Nephron (organoid): ENCODE data around the gene GDF15.

Experiments used
- H3K27ac Mint-ChIP-seq, 3 experiments: 2 replicates each; pipeline ENCODE4 v1.8.0; 2020; ENCODE audit warnings: mixed read lengths in 3 of 3, mild to moderate bottlenecking in 2 of 3, moderate library complexity in 1 of 3
- H3K27me3 Mint-ChIP-seq: 2 replicates; pipeline ENCODE4 v1.8.0; 2021; ENCODE audit warnings: low read depth, mild to moderate bottlenecking, moderate library complexity, mixed read lengths
- H3K36me3 Mint-ChIP-seq: 2 replicates; pipeline ENCODE4 v1.8.0; 2020; ENCODE audit warnings: low read depth, mixed read lengths
- H3K4me1 Mint-ChIP-seq: 2 replicates; pipeline ENCODE4 v1.8.0; 2020; ENCODE audit warnings: mixed read lengths
- H3K4me3 Mint-ChIP-seq, 3 experiments: 2 replicates each; pipeline ENCODE4 v1.8.0; 2020; ENCODE audit warnings: mild to moderate bottlenecking in 3 of 3, mixed read lengths in 3 of 3, moderate library complexity in 2 of 3
- H3K9me3 Mint-ChIP-seq: 2 replicates; pipeline ENCODE4 v1.8.0; 2020; ENCODE audit warnings: mixed read lengths
- TF ChIP-seq, protein P1 (sequence below), 3 experiments: fragments of 200-600 bp; sonication (generic); IDR thresholded peaks; one replicate each; pipeline ENCODE4 v1.5.0; 2021; ENCODE audit warnings: antibody characterized with exemption in 3 of 3; ENCODE audit not compliant: unreplicated experiment in 3 of 3

GDF15 gene

GRCh38 chr19:18425515-18426415, 39.8 kb downstream of the GDF15 start:
- Mint-ChIP-seq H3K9me3 (no peaks in the 10 kb centered on the region), H3K4me1 (peaks cover 46% of the 10 kb centered on the region), H3K4me3 (peak overlapping the region; percentile 19 to 38 (median 24)), H3K27me3 (no peaks in the 10 kb centered on the region), H3K27ac (peak overlapping the region; percentile 15 to 59 (median 53)), H3K36me3 (peaks cover 4% of the 10 kb centered on the region)
- TF ChIP-seq, protein P1, sequence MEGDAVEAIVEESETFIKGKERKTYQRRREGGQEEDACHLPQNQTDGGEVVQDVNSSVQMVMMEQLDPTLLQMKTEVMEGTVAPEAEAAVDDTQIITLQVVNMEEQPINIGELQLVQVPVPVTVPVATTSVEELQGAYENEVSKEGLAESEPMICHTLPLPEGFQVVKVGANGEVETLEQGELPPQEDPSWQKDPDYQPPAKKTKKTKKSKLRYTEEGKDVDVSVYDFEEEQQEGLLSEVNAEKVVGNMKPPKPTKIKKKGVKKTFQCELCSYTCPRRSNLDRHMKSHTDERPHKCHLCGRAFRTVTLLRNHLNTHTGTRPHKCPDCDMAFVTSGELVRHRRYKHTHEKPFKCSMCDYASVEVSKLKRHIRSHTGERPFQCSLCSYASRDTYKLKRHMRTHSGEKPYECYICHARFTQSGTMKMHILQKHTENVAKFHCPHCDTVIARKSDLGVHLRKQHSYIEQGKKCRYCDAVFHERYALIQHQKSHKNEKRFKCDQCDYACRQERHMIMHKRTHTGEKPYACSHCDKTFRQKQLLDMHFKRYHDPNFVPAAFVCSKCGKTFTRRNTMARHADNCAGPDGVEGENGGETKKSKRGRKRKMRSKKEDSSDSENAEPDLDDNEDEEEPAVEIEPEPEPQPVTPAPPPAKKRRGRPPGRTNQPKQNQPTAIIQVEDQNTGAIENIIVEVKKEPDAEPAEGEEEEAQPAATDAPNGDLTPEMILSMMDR (IDR thresholded peaks at IDR 0.05; ENCODE audit: unreplicated experiment in 3 of 3) = no peak

GRCh38 chr19:18426416-18426767, 40.4 kb downstream of the GDF15 start:
- TF ChIP-seq, protein P1 (IDR thresholded peaks at IDR 0.05; ENCODE audit: unreplicated experiment in 3 of 3) = no peak
- Mint-ChIP-seq H3K4me1 (peaks cover 41% of the 10 kb centered on the region), H3K9me3 (no peaks in the 10 kb centered on the region), H3K36me3 (peaks cover 4% of the 10 kb centered on the region), H3K27ac (peak overlapping the region in 1 of 3 experiments; percentile 59), H3K27me3 (no peaks in the 10 kb centered on the region), H3K4me3 (peak overlapping the region in 1 of 3 experiments; percentile 19)

GRCh38 chr19:18427080-18427742, 41.3 kb downstream of the GDF15 start:
- H3K27ac Mint-ChIP-seq = peak overlapping the region in 2 of 3 experiments; percentile 30 to 55
- H3K4me1 Mint-ChIP-seq = peaks cover 36% of the 10 kb centered on the region
- no peaks in the 10 kb centered on the region for H3K9me3 Mint-ChIP-seq
- no peaks in the 10 kb centered on the region for H3K27me3 Mint-ChIP-seq
- H3K36me3 Mint-ChIP-seq = peaks cover 4% of the 10 kb centered on the region
- TF ChIP-seq, protein P1 (IDR thresholded peaks at IDR 0.05; ENCODE audit: unreplicated experiment in 3 of 3) = no peak
- no peak overlapping the region for H3K4me3 Mint-ChIP-seq

GRCh38 chr19:18427743-18428113, 41.8 kb downstream of the GDF15 start:
- H3K9me3 Mint-ChIP-seq = no peaks in the 10 kb centered on the region
- H3K4me1 Mint-ChIP-seq = peaks cover 34% of the 10 kb centered on the region
- H3K27ac Mint-ChIP-seq = peak overlapping the region in 1 of 3 experiments; percentile 69
- H3K4me3 Mint-ChIP-seq = no peak overlapping the region
- no peaks in the 10 kb centered on the region for H3K27me3 Mint-ChIP-seq
- TF ChIP-seq, protein P1 (IDR thresholded peaks at IDR 0.05; ENCODE audit: unreplicated experiment in 3 of 3) = no peak
- H3K36me3 Mint-ChIP-seq = peaks cover 3% of the 10 kb centered on the region

GRCh38 chr19:18428173-18428786, 42.3 kb downstream of the GDF15 start:
- Mint-ChIP-seq H3K4me3 (peak overlapping the region in 1 of 3 experiments; percentile 26), H3K9me3 (no peaks in the 10 kb centered on the region), H3K36me3 (no peaks in the 10 kb centered on the region), H3K27me3 (no peaks in the 10 kb centered on the region), H3K27ac (peak overlapping the region in 2 of 3 experiments; percentile 52 to 69), H3K4me1 (peaks cover 28% of the 10 kb centered on the region)
- TF ChIP-seq, protein P1 (IDR thresholded peaks at IDR 0.05; ENCODE audit: unreplicated experiment in 3 of 3) = no peak
